Neural cell (in vitro differentiated cells): Measurements from ENCODE around the gene BRICD5. TPM values are rescaled to one million over a fixed set of nuclear protein-coding genes. Genes with fewer than 3 reads are reported as not detected.

Experiments used
- H2AFZ ChIP-seq: fragments of 200-600, 300-800 bp; sonication (generic), shearing (Covaris generic); 2 replicates; pipeline ENCODE4 v1.6.0; 2014; ENCODE audit warnings: low read depth, mild to moderate bottlenecking, antibody characterized with exemption, low read length, moderate library complexity
- H3F3A ChIP-seq: fragments of 200-600 bp; shearing (Covaris generic); 2 replicates; pipeline ENCODE4 v1.6.1; 2016; ENCODE audit warnings: mild to moderate bottlenecking, moderate library complexity, mixed read lengths, antibody characterized with exemption, low read length; ENCODE audit not compliant: insufficient read depth, poor library complexity, severe bottlenecking
- H3K27ac ChIP-seq: fragments of 200-600, 300-800 bp; sonication (generic), shearing (Covaris generic); 2 replicates; pipeline ENCODE4 v1.5.1; 2014; ENCODE audit warnings: mild to moderate bottlenecking, low read length, moderate library complexity
- H3K27me3 ChIP-seq: fragments of 300-800, 200-600 bp; sonication (generic), shearing (Covaris generic); 2 replicates; pipeline ENCODE4 v1.6.0; 2014; ENCODE audit warnings: mild to moderate bottlenecking, low read depth, low read length, moderate library complexity; ENCODE audit not compliant: insufficient read depth
- H3K36me3 ChIP-seq: fragments of 300-800, 200-600 bp; sonication (generic), shearing (Covaris generic); 2 replicates; pipeline ENCODE4 v1.5.1; 2014; ENCODE audit warnings: mild to moderate bottlenecking, antibody characterized with exemption, low read length, moderate library complexity; ENCODE audit not compliant: insufficient read depth
- H3K4me2 ChIP-seq: fragments of 300-800, 200-600 bp; sonication (generic), shearing (Covaris generic); 2 replicates; pipeline ENCODE4 v1.6.0; 2014; ENCODE audit warnings: mild to moderate bottlenecking, low read length
- H3K4me3 ChIP-seq: fragments of 300-800, 200-600 bp; sonication (generic), shearing (Covaris generic); 2 replicates; pipeline ENCODE4 v1.5.1; 2014; ENCODE audit warnings: mild to moderate bottlenecking, low read length, moderate library complexity
- H3K79me2 ChIP-seq: fragments of 200-600 bp; shearing (Covaris generic); replicated peaks from 2 replicates; pipeline ENCODE4 v1.6.0; 2014; ENCODE audit warnings: mild to moderate bottlenecking, low read length, moderate library complexity; ENCODE audit not compliant: insufficient read depth
- H3K9ac ChIP-seq: fragments of 300-800, 200-600 bp; sonication (generic), shearing (Covaris generic); 2 replicates; pipeline ENCODE4 v1.6.1; 2016; ENCODE audit warnings: mild to moderate bottlenecking, low read length, mixed read lengths
- H3K9me2 ChIP-seq: fragments of 200-600 bp; shearing (Covaris generic); 2 replicates; pipeline ENCODE4 v1.6.1; 2016; ENCODE audit warnings: mild to moderate bottlenecking, low read length, mixed read lengths; ENCODE audit not compliant: insufficient read depth
- H3K9me3 ChIP-seq: fragments of 200-600, 300-800 bp; sonication (generic), shearing (Covaris generic); 2 replicates; pipeline ENCODE4 v1.6.1; 2016; ENCODE audit warnings: mild to moderate bottlenecking, mixed run types, low read length, moderate library complexity, mixed read lengths
- H4K20me1 ChIP-seq: fragments of 200-600 bp; shearing (Covaris generic); 2 replicates; pipeline ENCODE4 v1.6.1; 2016; ENCODE audit warnings: mild to moderate bottlenecking, mixed run types; ENCODE audit not compliant: insufficient read depth
- CTCF ChIP-seq: fragments of 450-650 bp; IDR thresholded peaks from 2 replicates; pipeline ENCODE4 v1.5.1; 2014; ENCODE audit warnings: antibody characterized with exemption, mild to moderate bottlenecking, moderate library complexity; ENCODE audit not compliant: poor library complexity, severe bottlenecking
- EP300 ChIP-seq: fragments of 450-650 bp; conservative IDR thresholded peaks from 2 replicates; pipeline ENCODE4 v1.6.1; 2014; ENCODE audit warnings: antibody characterized with exemption, mild to moderate bottlenecking, moderate library complexity; ENCODE audit not compliant: poor library complexity, severe bottlenecking
- EZH2 ChIP-seq: fragments of 200-600, 300-800 bp; shearing (Covaris generic), sonication (generic); IDR thresholded peaks from 2 replicates; pipeline ENCODE4 v1.6.1; 2014; ENCODE audit warnings: antibody characterized with exemption, low read length, borderline replicate concordance, mild to moderate bottlenecking; ENCODE audit not compliant: insufficient read depth, poor library complexity, severe bottlenecking
- MXI1 ChIP-seq: fragments of 450-650 bp; conservative IDR thresholded peaks from 2 replicates; pipeline ENCODE4 v1.6.1; 2014; ENCODE audit warnings: antibody characterized with exemption, mild to moderate bottlenecking; ENCODE audit not compliant: poor library complexity, severe bottlenecking
- POLR2AphosphoS5 ChIP-seq: IDR thresholded peaks from 2 replicates; pipeline ENCODE4 v1.6.1; 2012
- RAD21 ChIP-seq: fragments of 450-650 bp; conservative IDR thresholded peaks from 2 replicates; pipeline ENCODE4 v1.6.1; 2014; ENCODE audit warnings: antibody characterized with exemption, mild to moderate bottlenecking, moderate library complexity
- REST ChIP-seq: IDR thresholded peaks from 2 replicates; pipeline ENCODE4 v1.6.1; 2012; ENCODE audit warnings: borderline replicate concordance
- SMC3 ChIP-seq: fragments of 450-650 bp; conservative IDR thresholded peaks from 2 replicates; pipeline ENCODE4 v1.6.1; 2014; ENCODE audit warnings: antibody characterized with exemption, mild to moderate bottlenecking, moderate library complexity; ENCODE audit not compliant: poor library complexity
- TAF1 ChIP-seq: IDR thresholded peaks from 2 replicates; pipeline ENCODE4 v1.6.1; 2012; ENCODE audit warnings: low read depth
- polyA plus RNA-seq: library from polyadenylated mRNA; depleted of rRNA; stranded (reverse); fragments of >200 nt; gene quantifications from 2 replicates; pipeline ENCODE4 v1.2.3, GENCODE V29; 2014

Gene BRICD5
- polyA plus RNA-seq, 1 donor from 2014 or later, result 39.2 TPM

- H2AFZ ChIP-seq, result no peak overlapping the region
- H3F3A ChIP-seq, result no peaks in the 10 kb centered on the region
- no peaks in the 10 kb centered on the region for H3K9me2 ChIP-seq
- H3K4me2 ChIP-seq, result no peak overlapping the region
- no peaks in the 10 kb centered on the region for H3K36me3 ChIP-seq
- TF ChIP-seq MXI1 (no peak), RAD21 (no peak), EP300 (no peak), SMC3 (no peak), REST (no peak), POLR2AphosphoS5 (no peak), EZH2 (no peak), TAF1 (no peak), CTCF (no peak)
- peaks cover 30% of the 10 kb centered on the region for H3K79me2 ChIP-seq
- no peaks in the 10 kb centered on the region for H3K27me3 ChIP-seq
- no peaks in the 10 kb centered on the region for H3K9me3 ChIP-seq
- no peak overlapping the region for H3K4me3 ChIP-seq
- no peak overlapping the region for H3K27ac ChIP-seq
- no peaks in the 10 kb centered on the region for H4K20me1 ChIP-seq
- H3K9ac ChIP-seq, result no peak overlapping the region
Measured at GRCh38 chr16:2160915-2161551, 49.6 kb downstream of the BRICD5 start.

Other genes starting within 250 kb of the BRICD5 start
- 1,295 and 1,393 TPM in 2 replicates for gene RPS2, start 246.0 kb downstream of the BRICD5 start, polyA plus RNA-seq
- not detected in 2 replicates for gene RNF151, start 244.0 kb downstream of the BRICD5 start, polyA plus RNA-seq
- 20.5 and 21.4 TPM in 2 replicates for gene TBL3, start 238.8 kb downstream of the BRICD5 start, polyA plus RNA-seq
- 8.5 and 11.7 TPM in 2 replicates for gene NOXO1, start 229.4 kb downstream of the BRICD5 start, polyA plus RNA-seq
- gene GFER, start 226.7 kb downstream of the BRICD5 start, polyA plus RNA-seq, result 37.8 and 42.3 TPM in 2 replicates
- 61.0 and 71.9 TPM in 2 replicates for gene SYNGR3, start 220.9 kb downstream of the BRICD5 start, polyA plus RNA-seq
- gene ZNF598, start 201.0 kb downstream of the BRICD5 start, polyA plus RNA-seq, result 18.2 and 22.1 TPM in 2 replicates
- gene NPW, start 191.1 kb downstream of the BRICD5 start, polyA plus RNA-seq, result not detected in 2 replicates
- gene NHERF2, start 184.0 kb downstream of the BRICD5 start, polyA plus RNA-seq, result 3.4 and 4.1 TPM in 2 replicates
- gene NTHL1, start 163.0 kb downstream of the BRICD5 start, polyA plus RNA-seq, result 43.1 and 56.9 TPM in 2 replicates
- gene TSC2, start 162.9 kb downstream of the BRICD5 start, polyA plus RNA-seq, result 69.2 and 92.8 TPM in 2 replicates
- 176 and 232 TPM in 2 replicates for gene PKD1, start 75.0 kb downstream of the BRICD5 start, polyA plus RNA-seq
- 2.7 and 4.9 TPM in 2 replicates for gene RAB26, start 62.2 kb downstream of the BRICD5 start, polyA plus RNA-seq
- gene TRAF7, start 55.1 kb downstream of the BRICD5 start, polyA plus RNA-seq, result 30.9 and 42.5 TPM in 2 replicates
- gene CASKIN1, start 14.3 kb downstream of the BRICD5 start, polyA plus RNA-seq, result 10.3 and 12.3 TPM in 2 replicates
- 13.5 and 34.2 TPM in 2 replicates for gene MLST8, start 5.4 kb downstream of the BRICD5 start, polyA plus RNA-seq
- gene PGP, start 4.0 kb upstream of the BRICD5 start, polyA plus RNA-seq, result 42.2 and 44.1 TPM in 2 replicates
- gene E4F1, start 12.7 kb upstream of the BRICD5 start, polyA plus RNA-seq, result 64.9 and 81.6 TPM in 2 replicates
- gene DNASE1L2, start 25.6 kb upstream of the BRICD5 start, polyA plus RNA-seq, result 10.2 and 10.9 TPM in 2 replicates
- gene ECI1, start 40.7 kb upstream of the BRICD5 start, polyA plus RNA-seq, result 33.1 and 35.3 TPM in 2 replicates
- gene RNPS1, start 57.3 kb upstream of the BRICD5 start, polyA plus RNA-seq, result 180 and 195 TPM in 2 replicates
- 30.7 and 34.1 TPM in 2 replicates for gene ABCA3, start 129.9 kb upstream of the BRICD5 start, polyA plus RNA-seq
- 5.2 and 5.7 TPM in 2 replicates for gene CCNF, start 218.6 kb upstream of the BRICD5 start, polyA plus RNA-seq
- gene TEDC2, start 249.2 kb upstream of the BRICD5 start, polyA plus RNA-seq, result 27.6 and 31.5 TPM in 2 replicates